H4 (cell line): Measurements from ENCODE around the gene C8A. TPM values are rescaled to one million over a fixed set of nuclear protein-coding genes. Genes with fewer than 3 reads are reported as not detected.

ENCODE experiments used
- DNase-seq: peaks from one replicate; pipeline ENCODE4 v3.0.0-alpha.2; 2015; ENCODE audit warnings: low spot score
- total RNA-seq: library from RNA; depleted of rRNA; stranded (reverse); fragments of >200 nt; shearing (Covaris generic); gene quantifications from 2 replicates; pipeline ENCODE4 v1.2.3, GENCODE V29; 2014; rRNA removed

C8A gene
- total RNA-seq, 1 experiment from 2014 or later = not detected

DNA sequence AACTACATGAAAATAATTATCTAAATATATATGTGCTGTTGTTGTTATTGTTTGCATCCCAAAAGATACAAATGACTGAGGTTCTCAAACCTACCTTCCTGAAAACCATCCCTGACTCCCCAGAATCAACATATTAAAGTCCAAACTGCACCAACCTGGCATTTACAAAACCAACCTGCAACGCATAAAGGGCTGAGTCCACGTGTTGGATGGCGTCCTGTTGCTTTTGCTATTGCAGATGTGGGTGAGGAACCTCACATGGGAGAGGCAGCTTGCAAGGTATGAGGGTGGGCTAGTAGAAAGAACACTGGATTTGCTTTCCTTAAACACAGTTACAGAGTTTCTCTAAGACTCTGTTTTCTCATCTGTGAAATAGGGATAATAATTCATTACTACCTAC is 112.8 kb downstream of the C8A start:
- no peak for DNase-seq

Other genes starting within 250 kb of the C8A start
- 2.2 and 3.5 TPM in 2 replicates for gene PRKAA2, start 209.5 kb upstream of the C8A start, total RNA-seq
- gene FYB2, start 35.4 kb upstream of the C8A start, total RNA-seq = not detected in 2 replicates
- gene C8B, start 111.2 kb downstream of the C8A start, total RNA-seq = not detected in 2 replicates